Fibroblast of lung (primary cell): ENCODE results near the gene CADM2. TPM values are rescaled to one million over a fixed set of nuclear protein-coding genes. Genes with fewer than 3 reads are reported as not detected.

Source experiments
- DNase-seq, 2 donors: peaks; one replicate each; pipeline versions ENCODE4 v3.0.0 to v3.0.0-alpha.2; 2010; ENCODE audit warnings: low read depth in 2 of 2
- H2AFZ ChIP-seq: 2 replicates; pipeline ENCODE4 v1.5.1; 2012; ENCODE audit warnings: low read length, control low read depth, inconsistent platforms
- H3K27ac ChIP-seq: 2 replicates; pipeline ENCODE4 v1.5.1; 2011; ENCODE audit warnings: low read length, control low read depth; ENCODE audit not compliant: insufficient read depth
- H3K27me3 ChIP-seq: 2 replicates; pipeline ENCODE4 v1.5.1; 2011; ENCODE audit warnings: mild to moderate bottlenecking, low read length; ENCODE audit not compliant: control insufficient read depth, insufficient read depth
- H3K36me3 ChIP-seq: 2 replicates; pipeline ENCODE4 v1.5.1; 2011; ENCODE audit warnings: low read length; ENCODE audit not compliant: control insufficient read depth, insufficient read depth
- H3K4me1 ChIP-seq: 2 replicates; pipeline ENCODE4 v1.5.1; 2011; ENCODE audit warnings: low read length; ENCODE audit not compliant: control insufficient read depth, insufficient read depth; ENCODE audit errors: extremely low read depth
- H3K4me2 ChIP-seq: 2 replicates; pipeline ENCODE4 v1.5.1; 2011; ENCODE audit warnings: low read length, control low read depth; ENCODE audit not compliant: insufficient read depth; ENCODE audit errors: extremely low read depth
- H3K4me3 ChIP-seq, 4 experiments: fragments of 200-600 bp in 1 of 4; sonication (generic) in 1 of 4; replicated peaks in 1 of 4; 2 replicates each; pipeline ENCODE4 v1.5.1; 2011 to 2016; ENCODE audit warnings: low read length in 4 of 4, low read depth in 3 of 4, mild to moderate bottlenecking in 3 of 4, control low read depth in 2 of 4, inconsistent platforms in 1 of 4, mixed read lengths in 1 of 4; ENCODE audit not compliant: insufficient read depth in 1 of 4; ENCODE audit errors: control extremely low read depth in 1 of 4
- H3K79me2 ChIP-seq: 2 replicates; pipeline ENCODE4 v1.5.1; 2012; ENCODE audit warnings: mild to moderate bottlenecking, low read length, inconsistent platforms; ENCODE audit not compliant: control insufficient read depth, insufficient read depth
- H3K9ac ChIP-seq: 2 replicates; pipeline ENCODE4 v1.5.1; 2011; ENCODE audit warnings: mild to moderate bottlenecking, low read length, control low read depth; ENCODE audit not compliant: insufficient read depth
- H3K9me3 ChIP-seq: 2 replicates; pipeline ENCODE4 v1.5.1; 2012; ENCODE audit warnings: low read depth, low read length; ENCODE audit not compliant: control insufficient read depth, insufficient read depth
- H4K20me1 ChIP-seq: 2 replicates; pipeline ENCODE4 v1.5.1; 2011; ENCODE audit warnings: low read length; ENCODE audit not compliant: control insufficient read depth, insufficient read depth; ENCODE audit errors: extremely low read depth
- EZH2 ChIP-seq: IDR thresholded peaks from 2 replicates; pipeline ENCODE4 v1.5.1; 2012; ENCODE audit warnings: low read length, control low read depth, mild to moderate bottlenecking; ENCODE audit errors: missing control alignments
- polyA plus RNA-seq, 2 donors: library from polyadenylated mRNA; depleted of rRNA in 1 of 2; stranded (reverse) in 1 of 2; unstranded in 1 of 2; fragments of >200 nt; gene quantifications; 2 replicates each; pipeline ENCODE4 v1.2.1, GENCODE V29; 2011 to 2012; ENCODE audit warnings: missing spikeins in 1 of 2
- total RNA-seq: library from RNA; depleted of rRNA; stranded (reverse); fragments of >200 nt; gene quantifications from 2 replicates; pipeline ENCODE4 v1.2.1, GENCODE V29; 2014
- TF ChIP-seq, protein P1 (sequence below), 2 donors: IDR thresholded peaks in 1 of 2; conservative IDR thresholded peaks in 1 of 2; 1 replicate in 1 of 2; 2 replicates in 1 of 2; pipeline ENCODE4 v1.5.1; 2011 to 2012; ENCODE audit warnings: low read length in 2 of 2, control low read depth in 1 of 2, inconsistent platforms in 1 of 2, low read depth in 1 of 2, mild to moderate bottlenecking in 1 of 2

Gene CADM2
- total and polyA plus RNA-seq, 2 donors (not counting 1 experiment from before 2014, with no cell fraction given) = under 0.01 to 0.12 TPM

DNA sequence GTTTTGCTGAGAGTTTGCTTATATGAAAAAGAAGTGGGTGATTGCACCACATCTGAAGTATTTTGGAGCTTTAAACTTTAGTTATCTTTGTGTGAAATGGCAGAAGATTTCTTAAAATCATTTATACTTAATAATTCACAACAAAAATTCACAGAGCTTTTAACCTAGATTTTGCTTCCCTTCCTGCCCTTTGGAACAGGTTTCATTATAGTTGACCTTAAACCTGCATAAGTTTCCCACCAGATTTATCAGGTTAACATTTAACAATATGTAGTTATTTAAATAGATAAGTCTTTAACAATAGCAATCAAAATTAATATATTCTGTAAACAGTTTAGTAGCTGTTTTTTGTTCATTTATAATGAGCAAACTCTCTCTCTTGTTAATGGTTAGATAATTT, 30.3 kb downstream of the CADM2 start:
- no peak overlapping the region for H3K4me2 ChIP-seq
- H3K27ac ChIP-seq = no peak overlapping the region
- no peaks in the 10 kb centered on the region for H3K4me1 ChIP-seq
- H3K27me3 ChIP-seq = no peaks in the 10 kb centered on the region
- TF ChIP-seq, protein P1, sequence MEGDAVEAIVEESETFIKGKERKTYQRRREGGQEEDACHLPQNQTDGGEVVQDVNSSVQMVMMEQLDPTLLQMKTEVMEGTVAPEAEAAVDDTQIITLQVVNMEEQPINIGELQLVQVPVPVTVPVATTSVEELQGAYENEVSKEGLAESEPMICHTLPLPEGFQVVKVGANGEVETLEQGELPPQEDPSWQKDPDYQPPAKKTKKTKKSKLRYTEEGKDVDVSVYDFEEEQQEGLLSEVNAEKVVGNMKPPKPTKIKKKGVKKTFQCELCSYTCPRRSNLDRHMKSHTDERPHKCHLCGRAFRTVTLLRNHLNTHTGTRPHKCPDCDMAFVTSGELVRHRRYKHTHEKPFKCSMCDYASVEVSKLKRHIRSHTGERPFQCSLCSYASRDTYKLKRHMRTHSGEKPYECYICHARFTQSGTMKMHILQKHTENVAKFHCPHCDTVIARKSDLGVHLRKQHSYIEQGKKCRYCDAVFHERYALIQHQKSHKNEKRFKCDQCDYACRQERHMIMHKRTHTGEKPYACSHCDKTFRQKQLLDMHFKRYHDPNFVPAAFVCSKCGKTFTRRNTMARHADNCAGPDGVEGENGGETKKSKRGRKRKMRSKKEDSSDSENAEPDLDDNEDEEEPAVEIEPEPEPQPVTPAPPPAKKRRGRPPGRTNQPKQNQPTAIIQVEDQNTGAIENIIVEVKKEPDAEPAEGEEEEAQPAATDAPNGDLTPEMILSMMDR (conservative IDR thresholded peaks at IDR 0.05 in 1 of 2, IDR thresholded peaks at IDR 0.05 in 1 of 2; ENCODE audit: low read depth in 1 of 2, low read length in 2 of 2) = no peak
- no peak for TF ChIP-seq EZH2
- H3K9ac ChIP-seq = no peak overlapping the region
- no peaks in the 10 kb centered on the region for H3K9me3 ChIP-seq
- H3K4me3 ChIP-seq = no peak overlapping the region
- no peak overlapping the region for H2AFZ ChIP-seq
- H4K20me1 ChIP-seq = no peaks in the 10 kb centered on the region
- DNase-seq = no peak
- H3K36me3 ChIP-seq = no peaks in the 10 kb centered on the region
- no peaks in the 10 kb centered on the region for H3K79me2 ChIP-seq

DNA sequence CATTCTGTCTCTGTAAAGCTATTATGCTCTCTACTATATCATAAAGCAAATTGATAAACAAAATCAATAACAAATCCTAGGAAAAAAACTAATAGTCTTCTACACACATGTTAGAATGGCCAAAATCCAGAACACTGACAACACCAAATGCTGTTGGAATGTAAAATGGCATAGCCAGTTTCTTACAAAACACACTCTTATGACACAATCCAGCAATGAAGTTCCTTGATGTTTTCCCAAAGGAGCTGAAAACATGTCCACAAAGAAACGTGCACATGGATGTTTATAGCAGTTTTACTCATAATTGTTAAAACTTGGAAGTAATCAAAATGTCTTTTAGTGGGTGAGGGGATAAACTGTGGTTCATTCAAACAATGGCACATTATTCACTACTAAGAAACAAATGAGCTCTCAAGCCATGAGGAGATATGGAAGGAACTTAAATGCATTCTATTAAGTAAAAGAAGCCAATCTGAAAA, 32.7 kb downstream of the CADM2 start:
- no peak overlapping the region for H3K4me3 ChIP-seq
- no peaks in the 10 kb centered on the region for H3K79me2 ChIP-seq
- H3K9ac ChIP-seq = no peak overlapping the region
- H3K27ac ChIP-seq = no peak overlapping the region
- H3K4me1 ChIP-seq = no peaks in the 10 kb centered on the region
- H3K4me2 ChIP-seq = no peak overlapping the region
- TF ChIP-seq, protein P1 (conservative IDR thresholded peaks at IDR 0.05 in 1 of 2, IDR thresholded peaks at IDR 0.05 in 1 of 2; ENCODE audit: low read depth in 1 of 2, low read length in 2 of 2) = no peak
- TF ChIP-seq EZH2 = no peak
- H2AFZ ChIP-seq = no peak overlapping the region
- H3K9me3 ChIP-seq = no peaks in the 10 kb centered on the region
- H4K20me1 ChIP-seq = no peaks in the 10 kb centered on the region
- H3K36me3 ChIP-seq = no peaks in the 10 kb centered on the region
- peak in 1 of 2 donors; percentile 17 for DNase-seq
- no peaks in the 10 kb centered on the region for H3K27me3 ChIP-seq

DNA sequence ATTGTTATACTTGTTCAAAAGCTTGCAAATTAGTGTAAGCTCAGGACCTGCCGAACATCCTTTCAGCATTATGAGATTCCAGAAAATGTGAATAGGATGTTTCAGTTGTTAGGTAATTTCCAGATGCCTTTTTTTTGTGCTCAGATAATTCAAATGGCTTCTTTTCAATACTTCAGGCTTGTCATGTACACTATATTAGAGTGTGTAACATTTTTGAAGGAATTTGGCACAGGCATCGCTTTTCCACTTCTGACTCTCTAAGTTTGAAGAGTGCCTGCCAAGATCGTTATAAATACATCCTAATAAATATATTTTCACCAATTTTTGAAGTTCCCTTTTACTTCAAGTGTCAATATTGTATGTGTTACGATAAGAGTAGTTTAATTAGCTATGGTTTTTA, 35.2 kb downstream of the CADM2 start:
- no peaks in the 10 kb centered on the region for H3K27me3 ChIP-seq
- H3K27ac ChIP-seq = no peak overlapping the region
- H3K4me2 ChIP-seq = no peak overlapping the region
- H3K79me2 ChIP-seq = no peaks in the 10 kb centered on the region
- no peak overlapping the region for H3K9ac ChIP-seq
- H3K36me3 ChIP-seq = no peaks in the 10 kb centered on the region
- H3K4me3 ChIP-seq = no peak overlapping the region
- no peak for TF ChIP-seq EZH2
- TF ChIP-seq, protein P1 (conservative IDR thresholded peaks at IDR 0.05 in 1 of 2, IDR thresholded peaks at IDR 0.05 in 1 of 2; ENCODE audit: low read depth in 1 of 2, low read length in 2 of 2) = no peak
- H4K20me1 ChIP-seq = no peaks in the 10 kb centered on the region
- no peak for DNase-seq
- no peaks in the 10 kb centered on the region for H3K9me3 ChIP-seq
- no peaks in the 10 kb centered on the region for H3K4me1 ChIP-seq
- no peak overlapping the region for H2AFZ ChIP-seq
